HepG2 (cell line): ENCODE measurements around the gene TEX13B.

Experiments
- CTCF ChIP-seq: sonication (generic); formaldehyde crosslinking; IDR thresholded peaks from 2 replicates; pipeline ENCODE4 v1.5.0; 2020; ENCODE audit warnings: mild to moderate bottlenecking, missing genetic modification reagents, moderate library complexity
- ESRRA ChIP-seq: sonication (generic); formaldehyde crosslinking; IDR thresholded peaks from 2 replicates; pipeline ENCODE4 v1.5.1; 2020; ENCODE audit warnings: mild to moderate bottlenecking, low read depth, missing genetic modification reagents
- EZH2 ChIP-seq: conservative IDR thresholded peaks from 2 replicates; pipeline ENCODE4 v1.6.1; 2012; ENCODE audit warnings: mild to moderate bottlenecking, low read depth, low read length, moderate library complexity
- FOXA1 ChIP-seq, 2 experiments: fragments of 450-650 bp in 1 of 2; sonication (generic) in 1 of 2; formaldehyde crosslinking in 1 of 2; IDR thresholded peaks; 2 replicates each; pipeline versions ENCODE4 v1.4.0 to v1.6.1; 2016 to 2020; ENCODE audit warnings: missing genetic modification reagents in 1 of 2
- FOXP1 ChIP-seq, 2 experiments: fragments of 450-650 bp in 1 of 2; IDR thresholded peaks; 2 replicates each; pipeline ENCODE4 v1.6.1; 2017 to 2018; ENCODE audit warnings: antibody characterized with exemption in 1 of 2
- JUNB ChIP-seq: sonication (generic); formaldehyde crosslinking; IDR thresholded peaks from 2 replicates; pipeline ENCODE4 v1.8.0; 2022; ENCODE audit warnings: missing genetic modification reagents, mild to moderate bottlenecking, borderline replicate concordance
- KDM5A ChIP-seq: fragments of 200-600 bp; sonication (generic); IDR thresholded peaks from 2 replicates; pipeline ENCODE4 v1.7.0; 2018; ENCODE audit warnings: antibody characterized with exemption, mild to moderate bottlenecking, low read length, borderline replicate concordance
- RBAK ChIP-seq: sonication (generic); formaldehyde crosslinking; IDR thresholded peaks from 2 replicates; pipeline ENCODE4 v1.5.1; 2020; ENCODE audit warnings: mild to moderate bottlenecking, missing genetic modification reagents
- SMARCE1 ChIP-seq: fragments of 450-650 bp; IDR thresholded peaks from 2 replicates; pipeline ENCODE4 v1.6.1; 2017; ENCODE audit warnings: borderline replicate concordance
- ZNF143 ChIP-seq: sonication (generic); formaldehyde crosslinking; IDR thresholded peaks from 2 replicates; pipeline ENCODE4 v1.4.0; 2020; ENCODE audit warnings: missing genetic modification reagents

GRCh38 chrX:107982356-107982755, at the start of gene TEX13B:
- TF ChIP-seq RBAK (CRISPR knock-in tag): no peak
- TF ChIP-seq EZH2: no peak
- TF ChIP-seq FOXP1 (IDR thresholded peaks at IDR 0.05): no peak
- no peak for TF ChIP-seq FOXP1 (CRISPR knock-in tag; IDR thresholded peaks at IDR 0.05)
- no peak for TF ChIP-seq KDM5A
- TF ChIP-seq ZNF143: no peak
- no peak for TF ChIP-seq FOXA1 (IDR thresholded peaks at IDR 0.05)
- no peak for TF ChIP-seq FOXA1 (CRISPR knock-in tag; IDR thresholded peaks at IDR 0.05)
- no peak for TF ChIP-seq JUNB (CRISPR knock-in tag)
- no peak for TF ChIP-seq CTCF
- no peak for TF ChIP-seq SMARCE1
- no peak for TF ChIP-seq ESRRA (CRISPR knock-in tag)
